Measurements from ENCODE around the gene CNTNAP2. TPM values are rescaled to one million over a fixed set of nuclear protein-coding genes. Genes with fewer than 3 reads are reported as not detected.

Gene CNTNAP2
- total RNA-seq, 3 donors from 2014 or later (not counting 1 experiment from before 2014, with no cell fraction given) = 0.18 to 1.1 TPM; not detected in 1

DNA sequence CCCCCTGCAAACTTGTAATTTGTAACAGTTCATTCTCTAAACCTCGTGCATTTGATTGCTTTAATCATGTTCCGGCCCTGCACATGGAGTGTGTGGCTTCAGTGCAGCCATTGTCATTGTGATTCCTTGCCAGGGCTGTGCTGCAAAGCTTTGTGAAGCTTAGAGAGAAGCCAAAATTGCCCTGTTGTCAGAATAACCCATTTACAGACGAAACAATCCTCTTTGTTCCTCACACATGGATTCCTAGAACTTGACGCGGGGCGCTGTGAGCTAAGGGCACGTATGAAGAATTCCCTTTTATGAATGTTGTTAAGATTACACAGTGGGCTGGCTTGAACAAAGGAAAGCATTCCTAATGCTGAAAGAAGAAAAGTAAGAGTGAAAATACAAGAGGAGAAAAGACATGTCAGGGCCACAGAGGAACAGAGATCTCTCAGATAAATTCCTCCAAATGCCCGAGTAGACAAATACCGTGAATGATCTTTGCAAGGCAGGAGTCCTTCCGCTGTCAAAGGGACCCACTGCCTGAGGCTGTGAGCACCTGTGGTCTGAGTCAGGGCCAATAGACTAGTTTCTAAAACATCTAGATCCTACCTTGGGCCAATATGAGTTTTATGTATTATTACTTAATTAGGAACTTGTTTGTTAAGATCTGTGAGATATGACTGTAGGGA lies 2268.5 kb downstream of the CNTNAP2 start:
- Mint-ChIP-seq H3K4me1 (no peaks in the 10 kb centered on the region), H3K9me3 (no peaks in the 10 kb centered on the region), H3K36me3 (no peaks in the 10 kb centered on the region), H3K27ac (no peak overlapping the region), H3K27me3 (ENCODE audit: low read depth in 2 of 2) (no peaks in the 10 kb centered on the region), H3K4me3 (no peak overlapping the region)
- no peaks in the 10 kb centered on the region for H3K9me3 ChIP-seq (ENCODE audit: control insufficient read depth, insufficient read depth, low read length)
- ATAC-seq = no peak
- 87% methylated on average over 10 of the region's 10 CpGs for WGBS (ENCODE audit: insufficient coverage)
- H3K4me1 ChIP-seq (ENCODE audit: control insufficient read depth, insufficient read depth, low read length) = no peaks in the 10 kb centered on the region
- intact Hi-C loops (cut with micrococcal nuclease) = no loop called here
- no peak overlapping the region for H3K27ac ChIP-seq (ENCODE audit: low read length)
- DNase-seq = no peak
- no peaks in the 10 kb centered on the region for H3K27me3 ChIP-seq (ENCODE audit: control insufficient read depth, insufficient read depth, low read length)
- H3K36me3 ChIP-seq (ENCODE audit: control insufficient read depth, insufficient read depth, low read length) = no peaks in the 10 kb centered on the region
- H3K4me3 ChIP-seq (ENCODE audit: low read length) = no peak overlapping the region
- TF ChIP-seq, protein P1, sequence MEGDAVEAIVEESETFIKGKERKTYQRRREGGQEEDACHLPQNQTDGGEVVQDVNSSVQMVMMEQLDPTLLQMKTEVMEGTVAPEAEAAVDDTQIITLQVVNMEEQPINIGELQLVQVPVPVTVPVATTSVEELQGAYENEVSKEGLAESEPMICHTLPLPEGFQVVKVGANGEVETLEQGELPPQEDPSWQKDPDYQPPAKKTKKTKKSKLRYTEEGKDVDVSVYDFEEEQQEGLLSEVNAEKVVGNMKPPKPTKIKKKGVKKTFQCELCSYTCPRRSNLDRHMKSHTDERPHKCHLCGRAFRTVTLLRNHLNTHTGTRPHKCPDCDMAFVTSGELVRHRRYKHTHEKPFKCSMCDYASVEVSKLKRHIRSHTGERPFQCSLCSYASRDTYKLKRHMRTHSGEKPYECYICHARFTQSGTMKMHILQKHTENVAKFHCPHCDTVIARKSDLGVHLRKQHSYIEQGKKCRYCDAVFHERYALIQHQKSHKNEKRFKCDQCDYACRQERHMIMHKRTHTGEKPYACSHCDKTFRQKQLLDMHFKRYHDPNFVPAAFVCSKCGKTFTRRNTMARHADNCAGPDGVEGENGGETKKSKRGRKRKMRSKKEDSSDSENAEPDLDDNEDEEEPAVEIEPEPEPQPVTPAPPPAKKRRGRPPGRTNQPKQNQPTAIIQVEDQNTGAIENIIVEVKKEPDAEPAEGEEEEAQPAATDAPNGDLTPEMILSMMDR (IDR thresholded peaks at IDR 0.05) = no peak

DNA sequence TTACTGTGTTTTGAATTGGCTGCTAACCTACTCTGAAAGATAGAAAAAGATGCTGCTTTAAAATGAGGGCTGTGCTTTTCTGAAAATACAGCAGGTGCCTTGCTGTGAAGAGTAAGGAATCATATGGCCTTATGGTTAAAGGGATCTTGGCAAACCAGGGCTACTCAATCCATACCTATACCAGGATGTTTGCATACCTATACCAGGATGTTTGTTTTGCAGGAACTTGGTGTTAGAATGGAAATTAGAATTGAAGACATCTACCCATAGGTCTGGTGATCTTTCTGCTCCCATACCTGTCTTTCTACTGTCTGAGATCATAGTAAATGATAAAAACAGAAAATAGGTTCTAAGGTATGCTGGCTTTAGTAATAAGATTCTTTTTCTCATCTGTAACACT lies 2273.8 kb downstream of the CNTNAP2 start:
- intact Hi-C loops (cut with micrococcal nuclease) = no loop called here
- no peaks in the 10 kb centered on the region for H3K36me3 Mint-ChIP-seq

DNA sequence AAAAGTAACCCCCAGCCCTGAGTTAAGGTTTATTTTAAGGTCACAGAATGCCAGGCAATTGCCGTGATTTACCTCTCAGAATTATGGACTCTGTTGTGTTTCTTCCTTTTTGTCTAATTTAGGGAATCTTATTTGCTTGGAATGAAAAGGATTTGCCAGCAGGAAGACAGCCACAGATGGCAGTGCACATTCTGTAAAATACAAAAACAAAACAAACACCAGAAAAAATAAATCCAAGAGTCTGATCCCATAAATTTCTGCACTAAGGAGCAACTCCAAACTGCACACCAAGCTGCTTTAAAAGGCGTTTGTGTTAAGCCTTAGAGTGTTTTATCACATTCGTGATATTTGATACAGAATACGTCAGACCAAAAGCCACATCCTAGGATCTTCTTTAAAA lies 2275.0 kb downstream of the CNTNAP2 start:
- TF ChIP-seq, protein P1 (IDR thresholded peaks at IDR 0.05) = no peak
- Mint-ChIP-seq H3K27me3 (ENCODE audit: low read depth in 2 of 2) (peaks cover 20 to 25% of the 10 kb centered on the region in 2 donors), H3K27ac (no peak overlapping the region), H3K36me3 (no peaks in the 10 kb centered on the region), H3K4me3 (no peak overlapping the region), H3K4me1 (peaks cover 0 to 4% of the 10 kb centered on the region in 2 donors), H3K9me3 (no peaks in the 10 kb centered on the region)
- intact Hi-C loops (cut with micrococcal nuclease) = no loop called here
- Histone ChIP-seq H3K9me3 (ENCODE audit: control insufficient read depth, insufficient read depth, low read length) (no peaks in the 10 kb centered on the region), H3K27ac (ENCODE audit: low read length) (no peak overlapping the region), H3K27me3 (ENCODE audit: control insufficient read depth, insufficient read depth, low read length) (no peaks in the 10 kb centered on the region), H3K4me3 (ENCODE audit: low read length) (no peak overlapping the region), H3K36me3 (ENCODE audit: control insufficient read depth, insufficient read depth, low read length) (no peaks in the 10 kb centered on the region), H3K4me1 (ENCODE audit: control insufficient read depth, insufficient read depth, low read length) (no peaks in the 10 kb centered on the region)
- 100% methylated on average over 2 of the region's 4 CpGs for WGBS (ENCODE audit: insufficient coverage)
- DNase-seq (no peak), ATAC-seq (no peak)

More for the DNA sequence above, 2273.8 kb downstream of the CNTNAP2 start:
- ATAC-seq (no peak), DNase-seq (no peak)
- H3K9me3 ChIP-seq (ENCODE audit: control insufficient read depth, insufficient read depth, low read length) = no peaks in the 10 kb centered on the region
- Mint-ChIP-seq H3K4me1 (no peaks in the 10 kb centered on the region), H3K9me3 (no peaks in the 10 kb centered on the region), H3K27me3 (ENCODE audit: low read depth in 2 of 2) (peaks cover 11 to 13% of the 10 kb centered on the region in 2 donors), H3K27ac (no peak overlapping the region), H3K4me3 (no peak overlapping the region)
- H3K4me1 ChIP-seq (ENCODE audit: control insufficient read depth, insufficient read depth, low read length) = no peaks in the 10 kb centered on the region
- H3K4me3 ChIP-seq (ENCODE audit: low read length) = no peak overlapping the region
- TF ChIP-seq, protein P1 (IDR thresholded peaks at IDR 0.05) = no peak
- no peak overlapping the region for H3K27ac ChIP-seq (ENCODE audit: low read length)
- H3K36me3 ChIP-seq (ENCODE audit: control insufficient read depth, insufficient read depth, low read length) = no peaks in the 10 kb centered on the region
- no peaks in the 10 kb centered on the region for H3K27me3 ChIP-seq (ENCODE audit: control insufficient read depth, insufficient read depth, low read length)

DNA sequence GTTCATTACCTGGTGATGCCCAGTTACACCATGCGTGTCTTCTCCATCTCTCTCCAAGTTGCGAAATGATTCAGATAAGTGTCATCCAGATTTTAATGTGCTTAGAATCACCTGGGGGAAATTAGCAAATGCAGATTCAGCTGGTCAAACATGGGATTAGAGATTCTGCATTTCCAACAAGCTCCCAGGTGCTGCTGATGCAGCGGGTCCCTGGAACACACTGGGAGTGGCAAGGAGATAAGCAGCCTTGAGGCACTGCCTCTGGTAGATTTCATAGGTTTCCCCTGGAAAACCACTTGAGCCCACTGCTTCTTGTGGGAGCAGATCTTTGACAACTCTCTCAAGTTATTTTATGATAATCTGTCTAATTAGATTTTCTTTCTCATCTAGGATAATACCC lies 2278.0 kb downstream of the CNTNAP2 start:
- no peak overlapping the region for H3K4me3 ChIP-seq (ENCODE audit: low read length)
- no peaks in the 10 kb centered on the region for H3K4me1 ChIP-seq (ENCODE audit: control insufficient read depth, insufficient read depth, low read length)
- H3K9me3 ChIP-seq (ENCODE audit: control insufficient read depth, insufficient read depth, low read length) = no peaks in the 10 kb centered on the region
- TF ChIP-seq, protein P1 (IDR thresholded peaks at IDR 0.05) = no peak
- 96% methylated on average over 3 of the region's 3 CpGs for WGBS (ENCODE audit: insufficient coverage)
- H3K27ac ChIP-seq (ENCODE audit: low read length) = no peak overlapping the region
- H3K36me3 Mint-ChIP-seq = no peaks in the 10 kb centered on the region
- H3K27me3 ChIP-seq (ENCODE audit: control insufficient read depth, insufficient read depth, low read length) = no peaks in the 10 kb centered on the region
- peaks cover 25 to 50% of the 10 kb centered on the region in 2 donors for H3K27me3 Mint-ChIP-seq (ENCODE audit: low read depth in 2 of 2)
- DNase-seq (no peak), ATAC-seq (no peak)
- H3K4me3 Mint-ChIP-seq = no peak overlapping the region
- no peak overlapping the region for H3K27ac Mint-ChIP-seq
- intact Hi-C loops (cut with micrococcal nuclease) = no loop called here
- H3K36me3 ChIP-seq (ENCODE audit: control insufficient read depth, insufficient read depth, low read length) = no peaks in the 10 kb centered on the region
- peaks cover 0 to 19% of the 10 kb centered on the region in 2 donors for H3K4me1 Mint-ChIP-seq
- H3K9me3 Mint-ChIP-seq = no peaks in the 10 kb centered on the region

All from natural killer cell (primary cell).